ENCODE results near the gene RBMS3.

RBMS3 gene

DNA sequence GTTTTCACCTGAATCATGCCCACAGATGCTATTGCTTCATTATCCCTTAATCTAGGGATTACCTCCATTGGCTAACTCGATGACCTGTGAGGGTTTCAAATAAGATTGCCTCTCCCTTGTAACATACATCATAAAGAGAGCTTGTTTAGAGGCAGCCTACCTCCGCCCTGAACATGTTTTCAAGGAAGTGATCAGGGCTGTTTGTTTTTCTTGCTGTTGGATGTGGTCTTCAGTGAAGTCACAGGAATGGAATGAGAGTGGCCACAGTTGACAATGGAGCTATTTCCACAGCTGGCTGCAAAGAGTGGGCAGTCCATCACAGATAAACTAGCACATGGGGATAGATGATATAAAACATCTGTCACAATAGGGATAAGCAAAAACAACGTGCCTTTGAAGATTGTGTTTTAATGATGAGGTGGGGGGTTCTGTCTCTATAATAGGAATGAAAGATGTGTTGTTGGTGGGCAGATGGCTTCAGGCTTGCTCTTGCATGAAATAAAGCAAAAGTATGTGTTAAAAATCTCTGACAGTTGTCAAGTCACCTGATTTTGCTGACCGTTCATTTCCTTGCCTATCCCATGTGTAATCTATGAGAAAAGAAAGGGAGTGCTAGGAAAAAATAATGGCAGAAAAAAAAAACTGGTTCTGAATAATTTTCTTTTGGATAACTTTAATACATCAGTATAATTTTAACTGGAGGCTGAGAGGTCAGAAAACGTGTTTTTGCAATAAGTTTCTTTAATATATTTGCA is 642.3 kb downstream of the RBMS3 start:
- no peak for DNase-seq

DNA sequence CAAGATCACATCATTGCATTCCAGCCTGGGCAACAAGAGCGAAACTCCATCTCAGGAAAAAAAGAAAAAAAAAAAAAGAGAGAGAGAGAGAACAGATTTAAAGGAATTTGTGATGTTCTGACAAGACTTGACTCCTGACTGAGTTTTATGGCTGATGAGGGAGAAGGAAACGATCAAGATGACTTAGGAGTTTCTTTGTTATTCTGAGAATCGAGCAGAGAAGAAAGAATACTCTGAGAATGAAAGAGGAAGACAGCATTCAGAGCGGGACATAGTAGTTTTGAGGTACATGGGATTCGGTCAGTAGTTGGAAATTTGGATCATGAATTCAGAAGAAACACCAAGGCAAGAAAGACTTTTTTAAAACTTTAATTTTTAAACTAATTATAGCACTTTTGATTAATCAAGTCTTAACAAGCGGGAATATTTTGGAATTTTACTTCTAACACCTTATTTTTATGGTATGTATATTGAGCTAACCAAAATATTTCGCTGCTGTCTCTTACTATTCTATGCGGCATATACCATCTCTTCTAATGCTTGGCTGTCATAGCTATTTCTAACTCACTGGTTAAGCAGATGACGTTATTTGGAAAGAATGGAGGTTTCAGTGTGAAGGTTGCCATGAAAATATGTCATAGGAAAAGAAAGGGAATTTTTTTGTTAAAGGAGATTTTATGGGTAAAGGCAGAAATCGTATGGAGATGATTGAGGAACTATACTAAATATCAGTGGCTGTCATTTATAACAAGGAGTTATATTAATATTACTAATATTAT is 644.1 kb downstream of the RBMS3 start:
- DNase-seq = no peak

DNA sequence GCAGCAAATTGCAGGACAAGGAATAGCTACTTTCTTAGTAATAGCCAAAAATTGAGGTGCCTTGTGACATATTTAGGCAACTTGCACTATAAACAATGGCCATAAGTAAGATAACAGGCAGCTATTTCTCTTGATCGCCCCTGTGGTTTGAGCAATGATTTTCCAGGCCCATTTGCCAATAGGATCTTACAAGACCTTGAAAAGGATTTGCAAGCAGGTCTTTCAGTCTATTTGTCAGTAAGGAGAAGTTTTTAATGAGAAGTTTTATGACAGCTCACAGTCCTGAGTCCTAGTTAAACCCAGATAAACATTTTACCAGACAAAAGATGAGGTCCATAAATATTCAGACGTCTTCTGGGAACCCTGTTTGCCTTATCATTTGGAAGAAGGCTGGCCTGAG is 645.5 kb downstream of the RBMS3 start:
- DNase-seq = no peak

DNA sequence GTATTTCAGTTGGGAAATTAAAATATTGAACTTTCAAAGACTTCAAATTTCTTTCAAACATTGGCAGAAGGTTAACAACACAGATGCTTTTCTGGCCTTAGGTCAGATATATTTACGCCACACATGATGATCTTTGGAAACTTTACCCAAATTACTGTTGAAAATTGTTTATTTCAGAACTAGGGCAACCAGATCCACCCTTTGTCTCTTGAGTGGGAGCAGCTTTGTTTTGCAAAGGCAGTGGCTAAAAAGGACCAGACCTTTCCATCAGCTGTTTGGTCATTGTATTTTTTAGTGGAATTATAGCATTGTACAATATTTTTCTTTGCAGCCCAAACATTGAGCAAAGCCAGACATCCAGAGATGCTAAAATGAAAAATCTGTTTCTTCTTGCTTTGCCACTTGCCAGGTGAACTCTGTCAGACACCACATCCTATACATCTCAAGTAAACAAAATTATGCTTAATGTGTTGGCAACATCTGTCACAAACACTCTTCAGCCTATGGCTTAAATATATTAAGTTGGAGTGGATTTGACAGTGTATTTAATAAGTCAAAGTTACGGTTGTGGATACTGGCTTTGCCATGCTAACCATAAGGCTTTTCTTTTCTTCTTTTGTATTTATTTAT is 651.9 kb downstream of the RBMS3 start:
- no peak for DNase-seq

DNA sequence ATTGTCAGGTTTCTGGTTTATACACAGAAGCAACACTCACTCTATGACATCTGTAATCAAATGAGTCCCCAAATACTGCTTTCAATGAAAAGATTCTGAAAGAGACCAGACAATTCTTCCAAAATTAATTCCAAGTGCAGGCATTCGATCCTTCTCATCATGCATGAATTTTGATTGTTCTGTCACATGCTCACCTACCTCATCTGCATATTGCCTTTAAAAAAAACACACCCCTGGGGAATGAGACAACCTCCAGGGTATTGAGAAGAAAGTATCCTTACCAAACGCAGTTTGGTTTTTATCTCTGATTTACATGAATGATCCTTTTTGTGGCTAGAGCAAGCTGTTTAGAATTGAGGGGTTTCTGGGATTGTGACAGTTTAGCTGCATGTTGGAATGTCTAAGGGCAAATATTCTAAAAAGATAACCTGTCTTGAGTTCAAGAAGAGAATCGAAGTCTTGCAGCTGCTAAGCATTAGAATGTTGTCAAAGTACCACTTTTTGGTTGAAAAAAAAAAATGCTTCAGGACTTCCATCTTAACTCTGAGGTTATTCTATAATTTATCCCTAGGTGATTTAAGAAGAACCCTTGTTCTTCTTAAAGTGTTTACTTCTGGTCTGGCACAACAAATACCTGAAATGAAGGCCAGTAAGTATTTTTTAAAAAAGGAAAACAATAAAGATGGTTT is 653.1 kb downstream of the RBMS3 start:
- DNase-seq = no peak

DNA sequence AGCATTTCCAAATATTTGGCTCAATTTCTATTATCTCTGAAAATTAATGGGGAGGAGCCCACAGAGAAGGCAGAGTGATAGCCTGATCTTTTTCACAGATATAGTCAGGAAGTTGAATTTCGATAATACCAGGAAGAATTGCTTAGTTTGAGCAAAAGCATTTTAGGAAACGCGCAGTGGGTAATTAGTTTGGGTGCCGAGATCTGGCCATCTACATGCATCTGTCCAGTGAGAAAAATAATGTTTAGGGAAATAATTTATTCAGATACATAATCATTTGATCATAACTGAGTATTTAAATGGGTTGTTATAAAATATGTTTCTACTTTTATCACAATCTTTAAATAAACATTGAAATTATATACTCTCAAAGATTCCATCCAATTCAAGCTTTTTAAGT is 653.9 kb downstream of the RBMS3 start:
- no peak for DNase-seq

DNA sequence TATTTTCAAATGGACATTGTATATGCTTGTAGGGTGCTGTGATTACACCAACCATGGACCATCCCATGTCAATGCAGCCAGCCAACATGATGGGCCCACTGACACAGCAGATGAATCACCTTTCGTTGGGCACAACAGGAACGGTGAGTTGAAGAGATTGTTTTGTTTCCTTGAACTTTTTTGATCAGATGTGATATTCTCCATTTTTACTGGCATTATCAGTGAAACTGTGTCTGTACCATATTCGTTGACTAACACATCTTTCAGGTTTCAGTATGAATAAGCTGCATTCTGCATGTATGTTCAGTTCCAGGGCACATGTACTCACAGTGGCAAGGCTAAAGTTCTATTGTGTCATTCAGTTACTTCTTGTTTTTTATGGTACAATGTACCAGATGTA is 655.2 kb downstream of the RBMS3 start:
- no peak for DNase-seq

DNA sequence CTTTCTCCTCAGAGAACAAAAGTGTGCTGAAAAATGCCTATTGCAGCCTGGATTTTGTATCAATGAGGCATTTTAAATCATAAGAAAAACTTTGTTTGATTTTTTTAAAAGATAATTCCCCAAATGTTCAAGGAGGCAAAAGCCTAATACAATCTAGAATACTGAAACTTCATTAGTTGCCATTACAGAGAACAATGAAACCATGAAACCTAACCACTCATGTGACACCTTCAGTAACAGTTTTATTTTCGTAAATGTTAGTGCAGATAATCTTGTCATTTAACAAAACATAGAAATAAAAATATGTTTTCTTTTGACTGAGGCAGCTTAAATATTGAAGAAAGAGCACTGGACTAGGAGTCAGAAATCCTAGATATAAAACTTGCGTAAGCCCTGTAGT is 655.9 kb downstream of the RBMS3 start:
- DNase-seq = no peak

DNA sequence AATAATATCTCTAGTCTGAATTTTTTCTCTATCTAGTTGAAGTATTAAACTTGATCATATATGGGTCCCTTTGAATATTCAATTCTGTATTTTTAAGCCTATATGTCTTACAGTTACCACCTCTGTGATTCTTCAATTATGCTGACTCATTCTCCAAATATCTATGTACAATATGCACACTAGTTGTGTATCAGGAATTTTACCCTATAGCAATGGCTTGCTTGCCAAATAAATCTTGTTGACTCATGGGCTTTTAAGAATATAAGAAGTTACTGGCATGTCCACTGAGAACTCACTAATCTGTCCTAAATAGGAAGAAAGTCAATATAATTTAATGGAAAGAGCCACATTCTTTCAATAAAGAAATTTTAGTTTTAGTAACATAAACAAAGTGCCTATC is 656.3 kb downstream of the RBMS3 start:
- no peak for DNase-seq

DNA sequence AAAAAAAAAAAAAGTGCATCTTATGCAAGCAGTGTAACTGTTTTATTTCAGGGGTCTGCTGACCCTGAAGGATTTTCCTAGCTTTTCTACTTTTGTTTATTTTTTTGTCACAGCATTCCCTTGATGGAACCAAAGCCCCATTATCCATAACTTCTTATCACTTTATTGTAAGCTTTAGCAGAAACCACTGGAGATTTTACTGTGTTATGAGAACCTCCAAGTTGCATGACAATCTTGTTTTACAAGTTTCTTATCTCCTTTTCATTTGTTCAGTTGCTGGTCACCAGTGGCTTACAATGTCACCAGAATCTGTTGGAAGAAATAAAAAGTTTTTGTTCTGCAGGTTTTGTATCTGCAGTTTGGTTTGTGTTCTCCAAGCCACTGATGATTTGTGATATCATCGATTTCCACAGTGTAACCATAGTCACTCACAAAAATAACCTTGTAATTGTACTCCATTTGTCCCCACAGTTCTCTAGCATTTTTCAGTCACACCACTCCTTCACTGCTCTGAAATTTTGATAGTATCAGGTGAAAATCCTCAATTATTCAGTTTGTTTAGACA is 660.0 kb downstream of the RBMS3 start:
- DNase-seq = no peak

DNA sequence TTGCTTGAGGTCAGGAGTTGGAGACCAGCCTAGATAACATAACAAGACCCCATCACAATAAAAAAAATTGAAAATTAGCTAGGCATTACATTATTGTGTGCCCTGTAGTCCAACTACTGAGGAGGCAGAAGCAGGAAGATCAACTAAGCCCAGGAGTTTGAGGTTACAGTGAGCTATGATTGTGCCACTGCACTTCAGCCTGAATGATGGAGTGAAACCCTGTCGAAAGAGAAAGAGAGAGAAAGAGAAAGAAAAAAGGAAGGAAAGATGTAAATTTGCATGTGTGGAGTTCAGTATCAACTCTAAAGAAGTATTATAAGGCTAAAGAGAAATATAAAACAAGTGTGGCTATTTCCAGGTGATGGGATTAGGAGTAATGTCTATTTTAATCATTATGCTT is 661.4 kb downstream of the RBMS3 start:
- DNase-seq = no peak

DNA sequence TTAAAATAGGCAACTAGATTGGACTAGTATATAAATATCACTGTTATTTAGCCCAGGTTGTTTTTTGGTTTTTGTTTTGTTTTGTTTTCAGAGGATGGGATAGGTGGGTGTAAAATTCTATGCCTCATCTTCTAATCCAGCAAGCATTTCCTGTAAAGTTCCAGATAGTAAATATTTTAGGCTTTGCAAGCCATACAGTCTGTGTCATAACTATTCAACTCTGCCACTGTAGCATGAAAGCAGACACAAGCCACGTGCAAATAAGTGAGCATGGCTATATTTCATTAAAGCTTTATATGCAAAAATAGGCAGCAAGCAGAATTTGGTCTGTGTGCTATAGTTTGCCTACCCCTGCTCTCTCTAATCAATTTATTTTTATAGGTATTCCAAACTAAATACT is 668.3 kb downstream of the RBMS3 start:
- no peak for DNase-seq

DNA sequence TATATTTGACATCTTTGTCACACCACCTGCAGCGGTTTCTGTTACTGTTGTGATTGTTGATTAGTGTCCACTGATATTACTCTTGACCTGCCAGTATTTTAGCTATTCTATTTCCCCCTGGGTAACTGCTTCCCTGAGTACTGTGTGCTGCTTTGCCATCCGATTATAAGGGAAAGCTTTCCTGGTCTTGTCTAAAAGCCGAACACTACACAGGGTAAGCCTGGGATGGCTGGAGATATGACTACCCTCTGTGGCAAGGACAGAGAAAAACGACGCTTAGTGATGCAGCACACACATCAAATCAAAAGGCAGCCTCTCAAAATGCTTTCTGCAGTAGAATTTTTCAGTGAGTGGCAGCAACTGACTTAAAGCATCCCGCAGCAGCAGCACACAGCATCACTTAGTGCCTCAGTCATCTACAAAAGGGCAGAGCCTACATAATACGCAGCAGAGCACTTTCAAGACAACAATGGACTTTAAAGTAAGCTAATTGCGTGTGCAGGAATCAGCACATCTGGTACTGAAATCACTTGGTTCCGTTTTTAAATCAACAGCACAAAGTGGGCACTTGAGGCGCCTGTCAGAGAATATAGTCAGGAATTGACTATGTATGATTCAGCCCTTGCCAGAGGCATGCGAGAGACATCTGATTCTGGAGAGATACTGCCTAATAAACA is 669.2 kb downstream of the RBMS3 start:
- no peak for DNase-seq

DNA sequence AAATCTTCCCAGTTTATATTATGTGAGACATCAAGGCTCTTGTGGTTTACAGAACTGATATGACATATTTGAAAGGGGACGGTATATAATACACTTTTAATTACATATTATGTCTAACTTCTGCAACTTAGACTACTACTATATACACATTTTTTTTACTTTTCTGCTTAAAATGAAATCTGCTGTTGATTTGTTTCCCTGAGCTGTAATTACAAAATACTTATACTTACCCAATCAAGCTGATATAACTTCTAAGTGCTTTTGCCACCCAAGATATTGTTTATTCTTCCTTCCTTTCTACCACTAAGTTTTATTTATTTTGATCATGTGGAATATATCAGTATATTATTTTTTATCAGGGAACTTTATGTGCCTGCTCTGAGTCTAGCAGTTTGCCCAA is 671.6 kb downstream of the RBMS3 start:
- no peak for DNase-seq

DNA sequence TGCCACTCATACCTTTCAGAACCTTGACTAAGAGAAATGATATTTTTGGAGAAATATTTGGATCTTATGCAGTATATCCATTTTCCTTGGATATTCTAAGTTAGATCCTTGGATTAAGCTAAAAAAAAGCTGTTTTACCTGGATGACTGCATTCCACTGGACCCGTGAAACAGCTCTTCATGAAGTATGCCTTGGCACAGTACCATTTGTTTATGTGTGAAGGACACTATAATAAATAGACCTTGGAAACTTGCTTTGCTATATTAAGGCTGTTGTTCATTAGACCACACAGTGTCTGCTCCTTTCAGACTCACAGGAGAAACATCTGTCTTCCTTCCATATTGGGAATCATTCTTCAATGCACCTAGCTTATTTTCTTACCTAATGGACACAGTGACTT is 674.5 kb downstream of the RBMS3 start:
- no peak for DNase-seq

DNA sequence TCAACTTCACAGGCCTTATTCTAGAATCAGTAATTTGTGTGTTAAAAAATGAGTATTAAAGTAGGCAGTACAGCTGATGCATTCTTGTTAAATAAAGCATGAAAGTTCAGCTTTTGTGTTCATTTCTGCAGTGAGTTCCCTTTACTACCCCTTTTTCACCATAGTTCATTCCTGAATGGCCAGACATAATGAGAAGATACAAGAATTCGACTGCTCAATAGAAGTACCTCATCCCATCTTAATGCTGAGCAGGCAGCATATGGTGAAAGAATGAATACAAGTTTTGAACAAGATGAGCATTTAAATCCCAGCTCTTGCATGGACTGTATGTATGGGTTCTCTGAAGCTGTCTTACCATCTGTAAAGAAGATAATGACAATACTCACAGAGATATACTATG is 677.9 kb downstream of the RBMS3 start:
- no peak for DNase-seq

DNA sequence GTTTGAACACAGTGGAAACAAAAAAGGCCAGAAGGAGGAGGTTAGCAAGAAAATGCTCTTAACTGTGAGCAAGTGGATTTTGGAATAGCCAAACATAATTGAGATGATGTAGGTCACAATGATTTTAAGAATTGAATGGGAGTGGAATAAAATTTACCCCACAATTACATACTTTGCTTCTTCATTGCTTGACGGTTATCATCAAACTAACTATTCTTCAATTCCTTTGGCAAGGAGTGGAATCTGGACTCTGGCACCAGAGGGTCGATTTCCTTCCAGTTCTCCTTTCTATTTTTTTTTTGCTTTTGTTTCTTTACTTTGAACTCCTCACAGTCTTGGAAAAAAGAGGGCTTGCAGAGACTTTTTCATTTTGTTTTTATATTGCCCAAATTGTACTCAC is 691.0 kb downstream of the RBMS3 start:
- DNase-seq = no peak

DNA sequence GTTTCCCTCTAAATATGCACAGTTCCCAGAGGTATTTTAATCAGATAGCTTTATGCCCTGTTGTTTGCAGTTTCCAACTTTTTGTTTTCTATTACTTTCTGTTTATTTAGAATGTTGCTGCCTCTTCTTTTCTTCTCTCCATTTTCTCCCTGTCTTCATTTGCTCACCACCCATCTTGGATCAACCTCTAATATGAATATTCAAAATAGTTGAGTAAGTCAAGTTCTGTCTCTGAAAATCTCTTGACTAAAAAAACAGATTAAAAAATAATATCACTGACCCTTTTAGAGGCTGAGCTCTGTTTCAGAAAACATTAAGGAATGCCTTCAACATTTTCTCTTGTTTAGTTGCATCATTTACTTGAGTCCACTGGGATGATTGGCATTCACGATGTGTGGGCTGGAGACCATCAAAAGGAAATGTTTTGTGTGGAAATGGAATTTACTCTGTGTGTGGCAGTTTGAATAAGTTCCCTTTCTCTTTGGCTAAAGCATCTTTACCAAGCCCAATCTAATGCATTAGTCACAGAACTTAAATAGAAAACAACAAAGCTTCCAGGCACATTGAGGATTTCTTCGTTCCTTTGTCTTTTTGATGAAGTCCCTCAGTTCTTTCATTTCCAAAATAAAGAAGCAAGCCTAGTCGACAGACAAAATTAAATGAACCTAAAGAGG is 691.6 kb downstream of the RBMS3 start:
- DNase-seq = no peak

DNA sequence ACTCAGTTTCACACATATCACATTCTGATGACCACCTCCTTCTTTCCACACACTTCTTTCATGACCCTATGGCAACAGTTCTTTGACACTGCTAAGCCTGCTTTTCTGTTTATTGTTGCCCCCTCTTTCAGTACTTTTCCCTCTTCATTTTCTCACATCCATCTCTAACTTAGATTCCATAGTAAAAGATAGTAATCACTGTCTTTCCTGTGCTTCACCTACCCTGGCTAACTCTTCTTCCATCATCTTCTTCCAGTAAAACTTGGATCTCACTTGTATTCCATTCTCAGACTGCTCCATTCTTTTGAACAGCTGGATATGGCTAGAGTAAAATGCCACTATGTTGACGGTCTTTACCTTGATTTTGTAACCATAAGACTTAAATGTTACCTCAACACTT is 692.9 kb downstream of the RBMS3 start:
- DNase-seq = no peak

DNA sequence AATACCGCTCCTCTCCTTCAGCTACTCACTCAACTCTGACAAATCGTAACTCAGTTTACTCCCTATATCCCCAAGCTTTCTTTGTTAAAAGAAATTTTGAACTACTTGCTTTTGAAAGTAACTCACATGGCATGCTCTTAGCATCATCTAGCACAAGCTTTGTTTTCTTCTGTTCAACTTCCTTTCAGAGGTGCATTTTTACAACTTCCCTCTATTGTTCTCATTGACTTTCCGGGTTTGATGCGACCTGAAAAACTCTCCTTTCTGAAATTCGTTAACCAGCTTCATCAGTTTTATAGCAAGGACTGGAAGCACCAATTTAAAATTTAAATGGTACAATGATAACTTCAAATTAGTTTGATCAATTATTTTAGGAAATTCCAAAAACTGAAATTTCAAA is 696.0 kb downstream of the RBMS3 start:
- no peak for DNase-seq

DNA sequence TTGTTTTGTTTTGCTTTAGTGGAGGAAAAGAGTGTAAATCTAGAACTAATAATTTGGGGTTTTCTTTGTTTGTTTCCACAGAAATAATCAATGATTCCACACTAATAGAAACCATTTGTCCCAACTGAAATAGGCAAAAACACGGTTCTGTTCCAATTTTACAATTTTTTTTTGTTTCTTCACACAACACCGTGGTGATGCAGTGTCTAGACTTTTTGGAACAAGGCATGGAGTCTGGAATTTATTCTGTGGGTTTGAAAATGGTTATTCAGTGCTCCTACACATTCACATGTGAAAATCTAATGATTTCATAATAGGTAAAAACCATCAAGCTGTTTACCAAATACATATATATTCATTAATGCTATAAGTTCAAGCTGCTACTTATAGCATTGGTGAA is 696.5 kb downstream of the RBMS3 start:
- DNase-seq = no peak

DNA sequence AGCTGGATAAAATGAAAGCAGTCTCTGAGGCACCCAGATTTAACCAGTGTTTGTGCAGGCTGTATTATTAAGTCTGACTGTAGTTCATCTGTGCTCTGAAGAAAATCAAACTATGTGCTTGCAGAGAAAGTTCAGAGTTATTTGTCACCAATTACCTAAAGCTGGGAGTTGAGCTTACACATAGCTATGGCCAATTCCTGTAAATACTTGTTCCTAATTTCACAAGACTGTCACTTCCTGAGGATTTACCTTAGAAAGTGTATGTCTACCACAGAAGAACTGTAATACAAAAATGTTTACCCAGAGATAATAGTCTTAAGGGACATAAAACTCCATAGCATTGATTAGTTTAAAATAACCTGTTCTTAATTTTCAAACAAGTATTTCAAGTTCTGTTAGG is 697.2 kb downstream of the RBMS3 start:
- DNase-seq = no peak

All from NCI-H1092 (cell line).